ENCODE results near the gene HPDL. TPM values are rescaled to one million over a fixed set of nuclear protein-coding genes. Genes with fewer than 3 reads are reported as not detected.

Gene HPDL
- polyA plus RNA-seq, 3 donors, result 0.22 to 1.3 (median 0.62) TPM

Other genes starting within 250 kb of the HPDL start
- 1 to 10 TPM in 1 of 3 donors, under 1 TPM in 2; 0.45 to 1.5 (median 0.51) TPM for gene ZSWIM5, start 120.3 kb upstream of the HPDL start, polyA plus RNA-seq
- 1 to 10 TPM; 4.6 to 9.8 (median 6.9) TPM for gene TOE1, start 13.3 kb downstream of the HPDL start, polyA plus RNA-seq
- gene MUTYH, start 13.5 kb downstream of the HPDL start, polyA plus RNA-seq, result 10 to 100 TPM in 2 of 3 donors, 1 to 10 TPM in 1; 8.9 to 18.3 (median 11.2) TPM
- 1 to 10 TPM; 2.1 to 3.8 (median 3.8) TPM for gene TESK2, start 164.3 kb downstream of the HPDL start, polyA plus RNA-seq
- 1 to 10 TPM in 2 of 3 donors, under 1 TPM in 1; 0.80 to 4.1 (median 1.0) TPM for gene CCDC163, start 173.2 kb downstream of the HPDL start, polyA plus RNA-seq
- gene MMACHC, start 173.4 kb downstream of the HPDL start, polyA plus RNA-seq, result 1 to 10 TPM; 2.4 to 3.9 (median 2.8) TPM
- 100 to 1,000 TPM; 123 to 508 (median 363) TPM for gene PRDX1, start 195.0 kb downstream of the HPDL start, polyA plus RNA-seq
- 100 to 1,000 TPM; 108 to 162 (median 158) TPM for gene AKR1A1, start 223.9 kb downstream of the HPDL start, polyA plus RNA-seq

All from adipose tissue (tissue), 3 donors.